Nephron (organoid): ENCODE results near the gene C15orf62.

ENCODE experiments used
- H3K27ac Mint-ChIP-seq, 3 experiments: 2 replicates each; pipeline ENCODE4 v1.8.0; 2020; ENCODE audit warnings: mixed read lengths in 3 of 3, mild to moderate bottlenecking in 2 of 3, moderate library complexity in 1 of 3
- H3K27me3 Mint-ChIP-seq: 2 replicates; pipeline ENCODE4 v1.8.0; 2021; ENCODE audit warnings: low read depth, mild to moderate bottlenecking, moderate library complexity, mixed read lengths
- H3K36me3 Mint-ChIP-seq: 2 replicates; pipeline ENCODE4 v1.8.0; 2020; ENCODE audit warnings: low read depth, mixed read lengths
- H3K4me1 Mint-ChIP-seq: 2 replicates; pipeline ENCODE4 v1.8.0; 2020; ENCODE audit warnings: mixed read lengths
- H3K4me3 Mint-ChIP-seq, 3 experiments: 2 replicates each; pipeline ENCODE4 v1.8.0; 2020; ENCODE audit warnings: mild to moderate bottlenecking in 3 of 3, mixed read lengths in 3 of 3, moderate library complexity in 2 of 3
- H3K9me3 Mint-ChIP-seq: 2 replicates; pipeline ENCODE4 v1.8.0; 2020; ENCODE audit warnings: mixed read lengths
- CTCF ChIP-seq, 3 experiments: fragments of 200-600 bp; sonication (generic); IDR thresholded peaks; one replicate each; pipeline ENCODE4 v1.5.0; 2021; ENCODE audit warnings: antibody characterized with exemption in 3 of 3; ENCODE audit not compliant: unreplicated experiment in 3 of 3

Gene C15orf62

GRCh38 chr15:40819048-40819447 is 49.3 kb downstream of the C15orf62 start:
- Mint-ChIP-seq H3K4me3 (no peak overlapping the region), H3K4me1 (peaks cover 9% of the 10 kb centered on the region), H3K9me3 (no peaks in the 10 kb centered on the region), H3K36me3 (peaks cover 7% of the 10 kb centered on the region), H3K27ac (no peak overlapping the region), H3K27me3 (no peaks in the 10 kb centered on the region)
- no peak for TF ChIP-seq CTCF (IDR thresholded peaks at IDR 0.05; ENCODE audit: unreplicated experiment in 3 of 3)

- Mint-ChIP-seq H3K27me3 (no peaks in the 10 kb centered on the region), H3K4me3 (no peak overlapping the region), H3K4me1 (no peaks in the 10 kb centered on the region), H3K36me3 (no peaks in the 10 kb centered on the region), H3K9me3 (no peaks in the 10 kb centered on the region), H3K27ac (no peak overlapping the region)
- no peak for TF ChIP-seq CTCF (IDR thresholded peaks at IDR 0.05; ENCODE audit: unreplicated experiment in 3 of 3)
Observed at GRCh38 chr15:40821195-40821594, 51.4 kb downstream of the C15orf62 start.
